ENCODE measurements around the gene XRCC3.

XRCC3 gene

DNA sequence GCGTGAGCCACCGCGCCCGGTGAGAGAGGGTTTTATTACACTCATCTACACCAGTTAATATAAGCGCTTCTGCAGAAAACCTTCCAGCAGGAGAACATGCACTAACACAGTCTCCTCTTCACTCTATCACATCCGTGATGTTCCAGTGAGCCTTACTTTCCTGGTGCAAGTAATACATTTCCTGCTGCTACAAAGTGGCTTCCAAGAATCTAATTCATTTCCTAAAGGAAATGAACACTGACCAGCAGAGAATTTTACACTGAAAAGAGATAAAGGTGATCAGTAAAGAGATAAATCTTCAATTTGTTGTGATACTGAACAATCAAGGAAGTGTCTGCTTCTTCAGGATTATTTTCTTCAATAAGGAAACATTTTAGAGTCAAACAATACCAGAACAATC lies 39.8 kb upstream of the XRCC3 start:
- no peak for TF ChIP-seq CTCF (IDR thresholded peaks at IDR 0.05; ENCODE audit: unreplicated experiment in 3 of 3)
- Mint-ChIP-seq H3K4me3 (no peak overlapping the region), H3K36me3 (ENCODE audit: low read depth) (no peaks in the 10 kb centered on the region), H3K27ac (no peak overlapping the region), H3K4me1 (no peaks in the 10 kb centered on the region), H3K27me3 (ENCODE audit: low read depth) (no peaks in the 10 kb centered on the region), H3K9me3 (no peaks in the 10 kb centered on the region)

DNA sequence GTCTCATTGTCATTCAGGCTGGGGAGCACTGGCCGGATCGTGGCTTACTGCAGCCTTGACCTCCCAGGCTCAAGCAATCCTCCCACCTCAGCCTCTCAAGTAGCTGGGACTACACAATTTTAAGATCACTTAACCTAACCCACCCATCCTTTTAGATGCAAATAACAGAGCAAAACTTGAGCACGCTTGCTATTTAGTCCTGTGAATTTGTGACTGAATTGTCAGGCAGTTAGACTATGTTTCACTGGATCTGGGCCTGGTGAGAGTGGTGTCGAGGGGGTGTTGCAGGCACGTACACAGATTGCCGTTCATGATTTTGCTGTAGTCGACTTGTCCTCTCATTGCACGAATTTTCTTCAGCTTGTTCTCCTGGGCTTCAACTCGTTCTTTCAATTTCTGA lies 38.5 kb upstream of the XRCC3 start:
- Mint-ChIP-seq H3K4me3 (no peak overlapping the region), H3K9me3 (no peaks in the 10 kb centered on the region)
- no peak for TF ChIP-seq CTCF (IDR thresholded peaks at IDR 0.05; ENCODE audit: unreplicated experiment in 3 of 3)

DNA sequence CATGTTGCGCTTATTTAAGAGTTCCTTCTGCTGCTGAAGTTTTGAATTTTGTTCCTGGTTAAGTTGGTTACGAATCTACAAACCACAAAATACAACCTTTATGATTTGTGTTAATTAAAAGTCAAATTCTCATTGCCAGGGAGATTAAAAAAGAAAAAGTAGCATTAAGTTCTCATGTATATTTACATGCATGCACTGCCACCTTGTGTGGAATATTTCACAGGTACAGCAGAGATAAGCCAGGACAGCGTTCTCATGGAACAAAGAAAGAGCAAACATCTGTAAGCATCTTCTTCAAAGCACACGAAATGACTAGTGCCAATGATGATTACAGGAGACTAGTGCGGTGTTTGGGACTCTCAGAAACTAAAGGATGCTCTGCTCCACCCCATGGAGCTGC lies 34.6 kb upstream of the XRCC3 start:
- TF ChIP-seq CTCF (IDR thresholded peaks at IDR 0.05; ENCODE audit: unreplicated experiment in 3 of 3): no peak
- Mint-ChIP-seq H3K9me3 (no peaks in the 10 kb centered on the region), H3K27me3 (ENCODE audit: low read depth) (no peaks in the 10 kb centered on the region), H3K4me3 (no peak overlapping the region), H3K4me1 (no peaks in the 10 kb centered on the region), H3K27ac (no peak overlapping the region), H3K36me3 (ENCODE audit: low read depth) (peaks cover 3% of the 10 kb centered on the region)

More for the DNA sequence above, 38.5 kb upstream of the XRCC3 start:
- H3K27me3 Mint-ChIP-seq (ENCODE audit: low read depth): no peaks in the 10 kb centered on the region
- H3K36me3 Mint-ChIP-seq (ENCODE audit: low read depth): no peaks in the 10 kb centered on the region
- no peak overlapping the region for H3K27ac Mint-ChIP-seq
- H3K4me1 Mint-ChIP-seq: no peaks in the 10 kb centered on the region

DNA sequence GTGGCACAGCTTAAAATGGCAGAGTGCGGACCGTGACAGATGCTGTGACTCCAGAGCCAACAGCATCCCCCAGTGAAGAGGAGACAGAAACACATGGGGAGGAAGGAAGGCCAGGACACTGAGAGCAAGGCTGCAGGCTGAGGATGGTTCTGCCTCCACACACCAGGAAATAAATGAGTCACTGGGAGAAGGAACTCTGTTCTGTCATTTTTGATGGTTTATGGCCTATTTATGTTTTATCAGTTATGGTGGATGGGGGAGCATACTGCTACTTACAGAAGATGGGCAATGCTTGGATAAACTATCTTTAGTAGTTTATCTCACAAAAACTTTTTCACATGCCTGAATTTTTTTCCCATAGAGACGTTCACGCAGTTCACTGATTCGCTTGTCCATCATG lies 34.2 kb upstream of the XRCC3 start:
- Mint-ChIP-seq H3K27me3 (ENCODE audit: low read depth) (no peaks in the 10 kb centered on the region), H3K9me3 (no peaks in the 10 kb centered on the region), H3K4me1 (no peaks in the 10 kb centered on the region), H3K4me3 (no peak overlapping the region), H3K36me3 (ENCODE audit: low read depth) (peaks cover 3% of the 10 kb centered on the region), H3K27ac (no peak overlapping the region)
- TF ChIP-seq CTCF (IDR thresholded peaks at IDR 0.05; ENCODE audit: unreplicated experiment in 3 of 3): no peak

GRCh38 chr14:103748534-103748857 lies 33.2 kb upstream of the XRCC3 start:
- peaks cover 10% of the 10 kb centered on the region for H3K36me3 Mint-ChIP-seq (ENCODE audit: low read depth)
- H3K27me3 Mint-ChIP-seq (ENCODE audit: low read depth): no peaks in the 10 kb centered on the region
- no peaks in the 10 kb centered on the region for H3K4me1 Mint-ChIP-seq
- no peak for TF ChIP-seq CTCF (IDR thresholded peaks at IDR 0.05; ENCODE audit: unreplicated experiment in 3 of 3)
- H3K4me3 Mint-ChIP-seq: no peak overlapping the region
- H3K9me3 Mint-ChIP-seq: no peaks in the 10 kb centered on the region
- no peak overlapping the region for H3K27ac Mint-ChIP-seq

- Mint-ChIP-seq H3K4me3 (no peak overlapping the region), H3K9me3 (no peaks in the 10 kb centered on the region), H3K36me3 (ENCODE audit: low read depth) (peaks cover 14% of the 10 kb centered on the region), H3K27ac (no peak overlapping the region), H3K27me3 (ENCODE audit: low read depth) (no peaks in the 10 kb centered on the region), H3K4me1 (no peaks in the 10 kb centered on the region)
- no peak for TF ChIP-seq CTCF (IDR thresholded peaks at IDR 0.05; ENCODE audit: unreplicated experiment in 3 of 3)
These were observed 31.4 kb upstream of the XRCC3 start for GRCh38 chr14:103746701-103747100.
